GM21360 (cell line): ENCODE measurements around the gene PNMA6F.
"Not testable (repeated sequence)": the region's sequence is repeated elsewhere in the genome, so short reads cannot be mapped to it uniquely, and the experiment has no call there.

Source experiments
- ATAC-seq: cut with Tn5 transposase; IDR thresholded peaks from one replicate; pipeline ENCODE4 v1.9.1; 2021; ENCODE audit warnings: mild to moderate bottlenecking, moderate library complexity; ENCODE audit not compliant: unreplicated experiment

PNMA6F gene

GRCh38 chrX:153336121-153336894 is 14.7 kb upstream of the PNMA6F start:
- peak; percentile 42 for ATAC-seq

GRCh38 chrX:153334654-153335295 is 13.2 kb upstream of the PNMA6F start:
- ATAC-seq = no peak

- peak; percentile 76 for ATAC-seq
These were observed 12.5 kb upstream of the PNMA6F start, which contains the start of gene ZNF275 for GRCh38 chrX:153333821-153334653. Gene ZNF275, plus strand, starts transcription at chrX:153334153. Its CDS starts 2,527 bp downstream, at chrX:153336680.

GRCh38 chrX:153333266-153333665 is 11.7 kb upstream of the PNMA6F start:
- no peak for ATAC-seq

- ATAC-seq = no peak
These were observed 6.0 kb upstream of the PNMA6F start for GRCh38 chrX:153327561-153327960.

- ATAC-seq = no peak
These were observed 897 bp downstream of the PNMA6F start for GRCh38 chrX:153320555-153321184.

- ATAC-seq = not testable (repeated sequence)
These were observed 1.5 kb downstream of the PNMA6F start for GRCh38 chrX:153320047-153320443.

GRCh38 chrX:153319295-153320046 is 2.1 kb downstream of the PNMA6F start:
- ATAC-seq = no peak

- ATAC-seq = no peak
These were observed 2.8 kb downstream of the PNMA6F start for GRCh38 chrX:153318811-153319210.

- no peak for ATAC-seq
These were observed 3.4 kb downstream of the PNMA6F start for GRCh38 chrX:153317996-153318722.

GRCh38 chrX:153317306-153317705 is 4.3 kb downstream of the PNMA6F start:
- no peak for ATAC-seq

- ATAC-seq = no peak
These were observed 8.7 kb downstream of the PNMA6F start for GRCh38 chrX:153312842-153313241.

- no peak for ATAC-seq
These were observed 9.5 kb downstream of the PNMA6F start for GRCh38 chrX:153312041-153312440.

- ATAC-seq = no peak
These were observed 10.7 kb downstream of the PNMA6F start for GRCh38 chrX:153310901-153311300.

- ATAC-seq = no peak
These were observed 14.0 kb downstream of the PNMA6F start for GRCh38 chrX:153307276-153308178.

- no peak for ATAC-seq
These were observed 14.9 kb downstream of the PNMA6F start for GRCh38 chrX:153306527-153307115.

GRCh38 chrX:153305972-153306371 is 15.6 kb downstream of the PNMA6F start:
- ATAC-seq = no peak
